Superior temporal gyrus (tissue), 1 donor: Measurements from ENCODE around the gene RAB15.

ENCODE experiments used
- DNase-seq: peaks from one replicate; pipeline ENCODE4 v3.0.0-alpha.2; 2016; ENCODE audit errors: extremely low spot score

RAB15 gene

DNA sequence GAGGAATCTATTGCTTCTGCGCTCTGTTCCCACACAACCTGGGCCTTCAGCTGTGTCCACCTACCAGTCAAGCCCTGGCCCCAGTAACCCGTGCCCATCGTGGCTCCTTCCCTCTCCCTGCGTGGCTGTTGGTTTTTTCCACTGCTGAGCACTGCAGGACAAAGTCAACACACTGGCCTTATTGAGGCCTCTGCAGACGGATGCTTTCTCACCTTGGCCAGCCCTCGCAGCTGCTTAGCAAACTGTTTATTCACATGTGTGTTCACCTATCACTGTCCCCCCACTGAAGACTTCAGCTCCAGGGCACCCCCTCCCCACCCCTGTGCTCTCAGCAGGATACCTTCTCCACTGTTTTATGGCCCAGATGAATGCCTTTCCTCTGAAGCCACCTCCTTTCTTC, 16.8 kb downstream of the RAB15 start:
- DNase-seq = no peak

DNA sequence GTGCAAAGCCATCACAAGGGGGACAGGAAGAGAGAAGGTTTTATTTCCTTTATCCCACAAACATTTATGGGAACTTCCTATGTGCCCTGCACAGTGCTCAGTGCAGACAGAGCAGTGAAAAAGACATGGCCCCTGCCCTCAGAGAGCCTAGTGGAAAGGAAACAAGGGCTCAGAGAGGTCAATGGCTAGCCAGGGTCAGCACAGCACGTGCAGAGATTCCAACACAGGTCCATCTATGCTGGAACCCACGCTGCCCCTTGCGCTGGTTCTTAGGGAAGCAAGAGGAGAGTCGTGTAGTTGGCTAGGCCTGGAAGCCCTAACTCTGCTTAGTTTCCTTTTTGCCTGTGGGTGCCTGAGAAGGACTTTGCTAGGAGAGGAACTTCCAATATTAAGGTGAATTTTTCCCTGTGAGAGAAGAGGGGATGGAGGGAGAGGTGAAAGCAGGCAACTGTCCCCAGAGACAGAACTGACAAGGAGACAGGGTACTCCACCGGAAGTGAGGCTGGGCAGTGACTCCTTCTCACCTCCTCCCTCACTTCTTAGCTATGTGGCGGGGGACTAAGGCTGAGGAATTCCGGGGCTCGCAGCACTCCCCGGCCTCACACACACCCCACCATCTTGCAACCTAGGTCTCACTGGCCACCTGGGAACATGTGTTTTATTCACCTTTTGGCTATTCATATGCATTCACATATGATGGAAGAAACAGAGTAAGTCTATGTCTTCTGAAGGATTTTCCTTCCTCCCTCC, 17.5 kb downstream of the RAB15 start:
- DNase-seq = no peak

- no peak for DNase-seq
These were observed 18.5 kb downstream of the RAB15 start for GRCh38 chr14:64953661-64954060.

- DNase-seq = no peak
These were observed 18.9 kb downstream of the RAB15 start for GRCh38 chr14:64953310-64953654.

GRCh38 chr14:64952598-64953309, 19.4 kb downstream of the RAB15 start:
- peak; percentile 44 for DNase-seq

- no peak for DNase-seq
These were observed 20.4 kb downstream of the RAB15 start for GRCh38 chr14:64951724-64952123.

GRCh38 chr14:64951291-64951690, 20.8 kb downstream of the RAB15 start:
- no peak for DNase-seq

DNA sequence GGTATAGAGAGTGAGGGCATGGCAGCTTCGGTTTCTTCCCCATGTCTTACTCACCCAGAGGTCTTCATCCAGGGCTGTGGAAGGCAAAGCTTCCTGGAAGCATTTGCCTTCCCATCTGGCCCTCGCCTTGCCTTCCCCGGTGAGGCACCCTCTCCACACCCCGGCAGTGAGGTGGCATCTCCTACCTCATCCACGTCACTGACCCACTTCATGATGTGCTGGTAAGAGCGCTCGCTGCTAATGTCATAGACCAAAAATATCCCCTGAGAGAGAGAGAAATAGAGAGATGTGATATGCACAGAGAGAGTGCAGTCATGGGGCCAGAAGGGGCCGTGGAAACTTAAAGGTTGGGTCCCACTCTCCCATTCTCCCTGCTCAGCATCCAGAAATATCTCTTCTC, 21.2 kb downstream of the RAB15 start:
- DNase-seq = no peak

GRCh38 chr14:64948612-64949210, 23.4 kb downstream of the RAB15 start:
- DNase-seq = no peak

GRCh38 chr14:64947710-64948611, 24.2 kb downstream of the RAB15 start:
- no peak for DNase-seq

GRCh38 chr14:64946310-64947045, 25.7 kb downstream of the RAB15 start:
- no peak for DNase-seq

- DNase-seq = no peak
These were observed 26.5 kb downstream of the RAB15 start for GRCh38 chr14:64945431-64946178.

- no peak for DNase-seq
These were observed 27.3 kb downstream of the RAB15 start for GRCh38 chr14:64944861-64945260.

DNA sequence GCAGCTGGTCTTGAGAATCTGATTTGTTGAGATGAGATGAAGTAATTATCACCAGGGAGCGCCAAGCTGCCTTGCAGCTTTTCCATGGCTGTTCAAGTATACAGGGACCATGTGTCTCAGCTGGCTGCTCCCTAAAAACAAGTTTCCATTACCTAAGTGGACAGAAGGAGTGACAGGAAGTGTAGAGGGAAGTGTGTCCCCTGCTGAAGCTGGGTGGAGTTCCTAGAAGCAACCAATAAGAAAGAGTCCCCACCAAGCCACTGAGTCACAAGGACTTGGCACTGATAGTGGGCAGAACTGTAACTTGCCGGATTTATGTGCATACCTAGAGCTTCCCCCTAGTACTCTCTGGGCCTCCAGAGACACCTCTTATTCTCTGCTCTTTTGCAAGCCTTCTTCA, 28.1 kb downstream of the RAB15 start:
- DNase-seq = no peak

DNA sequence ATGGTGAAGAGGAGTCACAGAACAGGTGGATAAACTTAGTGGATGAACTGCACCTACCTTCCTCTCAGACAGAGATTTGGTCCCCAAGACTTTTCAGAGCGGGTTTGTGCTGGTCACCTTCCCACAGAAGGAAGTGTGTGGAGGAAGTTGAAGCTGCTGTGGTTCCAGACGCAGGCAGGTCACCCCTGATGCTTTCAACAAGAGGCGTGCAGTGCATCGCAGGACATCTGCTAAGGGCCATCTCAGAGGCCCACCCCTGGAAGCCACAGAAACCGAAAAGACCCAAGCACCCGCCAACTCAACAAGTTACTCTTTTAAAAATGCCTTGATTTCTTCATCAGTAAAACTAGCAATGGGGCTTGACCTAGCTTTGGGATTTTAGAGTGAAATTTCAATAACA, 28.6 kb downstream of the RAB15 start:
- no peak for DNase-seq

- no peak for DNase-seq
These were observed 29.5 kb downstream of the RAB15 start, which contains the start of gene GPX2 for GRCh38 chr14:64942531-64943111. Gene GPX2, minus strand, starts transcription at chr14:64942745. Its CDS starts 19 bp downstream, at chr14:64942726.

DNA sequence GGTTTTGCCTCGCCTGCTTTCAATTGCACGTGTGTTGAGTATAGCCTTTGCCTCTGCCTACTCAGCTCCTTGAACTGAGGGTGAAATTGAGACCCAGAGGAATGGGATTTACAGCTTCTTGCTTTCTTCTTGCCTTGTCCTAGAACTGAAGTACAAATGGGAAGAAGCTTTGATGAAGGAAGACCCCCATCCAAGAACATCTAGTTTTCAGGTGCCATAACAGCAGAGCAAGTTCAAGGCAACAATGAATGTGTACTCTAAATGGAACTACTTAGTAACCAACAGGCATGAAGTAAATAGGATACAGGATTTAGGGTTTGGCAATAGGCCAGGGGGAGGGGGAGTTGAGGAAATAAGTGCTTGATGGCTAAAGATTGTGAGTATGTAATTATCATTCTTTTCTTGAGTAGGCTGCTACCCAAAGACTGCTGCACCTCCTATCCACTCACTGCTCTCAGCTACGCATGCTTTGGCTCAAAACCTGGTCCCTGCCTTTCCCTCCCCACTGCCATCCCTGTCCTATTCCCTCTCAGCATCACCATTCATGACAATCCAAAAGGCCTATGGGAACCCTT, 31.7 kb downstream of the RAB15 start:
- DNase-seq = no peak

DNA sequence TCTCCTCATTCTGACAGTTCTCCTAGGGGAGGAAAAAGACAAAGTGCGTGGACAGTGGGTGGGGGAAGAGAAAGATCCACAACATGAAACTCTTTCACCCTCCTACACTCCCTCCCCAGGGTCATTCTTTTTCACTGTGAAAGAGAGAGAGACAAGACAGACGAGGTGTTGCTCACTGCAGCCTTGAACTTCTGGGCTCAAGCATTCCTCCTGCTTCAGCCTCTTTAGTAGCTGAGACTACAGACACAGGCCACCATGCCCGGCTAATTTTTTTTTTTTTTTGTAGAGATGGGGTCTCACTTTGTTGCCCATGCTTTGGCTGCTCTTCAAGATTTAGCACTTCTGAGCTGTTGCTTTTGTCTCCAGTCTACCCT, 32.3 kb downstream of the RAB15 start:
- DNase-seq = no peak

- no peak for DNase-seq
These were observed 32.9 kb downstream of the RAB15 start for GRCh38 chr14:64938972-64939816.
